Cardiac muscle cell (in vitro differentiated cells and primary cell): ENCODE measurements around the gene CCL27. TPM values are rescaled to one million over a fixed set of nuclear protein-coding genes. Genes with fewer than 3 reads are reported as not detected.
A peak's percentile ranks its signal among the peaks of the same experiment; 100 is the strongest.

ENCODE experiments used
- DNase-seq, 2 donors: peaks; one replicate each; pipeline versions ENCODE4 v3.0.0 to v3.0.0-alpha.2; 2010 to 2017; ENCODE audit warnings: low read depth in 1 of 2, low spot score in 1 of 2
- H3K27ac ChIP-seq: fragments of 200-600 bp; sonication (generic); 2 replicates; pipeline ENCODE4 v1.5.1; 2016
- H3K27me3 ChIP-seq: fragments of 200-600 bp; sonication (generic); 2 replicates; pipeline ENCODE4 v1.6.0; 2016; ENCODE audit warnings: control low read depth
- H3K36me3 ChIP-seq: fragments of 200-600 bp; sonication (generic); 2 replicates; pipeline ENCODE4 v1.5.1; 2016; ENCODE audit warnings: control low read depth
- H3K4me1 ChIP-seq: fragments of 200-600 bp; sonication (generic); 2 replicates; pipeline ENCODE4 v1.8.1; 2017; ENCODE audit warnings: low read depth, mild to moderate bottlenecking, mixed run types
- H3K4me3 ChIP-seq: fragments of 200-600 bp; sonication (generic); 2 replicates; pipeline ENCODE4 v1.5.1; 2016; ENCODE audit warnings: mild to moderate bottlenecking
- H3K9me3 ChIP-seq: fragments of 200-600 bp; sonication (generic); 2 replicates; pipeline ENCODE4 v1.5.1; 2017; ENCODE audit warnings: low read depth, mild to moderate bottlenecking, control low read depth
- polyA plus RNA-seq: library from polyadenylated mRNA; unstranded; fragments of >200 nt; fragmentation: Nextera tagmentation; extraction: Ambion mirVana; gene quantifications from 2 replicates; pipeline ENCODE4 v1.2.1, GENCODE V29; 2016
- total RNA-seq: library from RNA; depleted of rRNA; stranded (reverse); fragments of >200 nt; gene quantifications from 2 replicates; pipeline ENCODE4 v1.2.3, GENCODE V29; 2016
- TF ChIP-seq, protein P1 (sequence below): IDR thresholded peaks from 2 replicates; pipeline ENCODE4 v1.5.1; 2012; ENCODE audit warnings: low read depth, mild to moderate bottlenecking, low read length

The CCL27 gene
- total and polyA plus RNA-seq, 2 experiments from 2014 or later = 0.77 to 1.3 TPM

GRCh38 chr9:34625186-34625486, 37.3 kb downstream of the CCL27 start:
- no peak for DNase-seq
- TF ChIP-seq, protein P1, sequence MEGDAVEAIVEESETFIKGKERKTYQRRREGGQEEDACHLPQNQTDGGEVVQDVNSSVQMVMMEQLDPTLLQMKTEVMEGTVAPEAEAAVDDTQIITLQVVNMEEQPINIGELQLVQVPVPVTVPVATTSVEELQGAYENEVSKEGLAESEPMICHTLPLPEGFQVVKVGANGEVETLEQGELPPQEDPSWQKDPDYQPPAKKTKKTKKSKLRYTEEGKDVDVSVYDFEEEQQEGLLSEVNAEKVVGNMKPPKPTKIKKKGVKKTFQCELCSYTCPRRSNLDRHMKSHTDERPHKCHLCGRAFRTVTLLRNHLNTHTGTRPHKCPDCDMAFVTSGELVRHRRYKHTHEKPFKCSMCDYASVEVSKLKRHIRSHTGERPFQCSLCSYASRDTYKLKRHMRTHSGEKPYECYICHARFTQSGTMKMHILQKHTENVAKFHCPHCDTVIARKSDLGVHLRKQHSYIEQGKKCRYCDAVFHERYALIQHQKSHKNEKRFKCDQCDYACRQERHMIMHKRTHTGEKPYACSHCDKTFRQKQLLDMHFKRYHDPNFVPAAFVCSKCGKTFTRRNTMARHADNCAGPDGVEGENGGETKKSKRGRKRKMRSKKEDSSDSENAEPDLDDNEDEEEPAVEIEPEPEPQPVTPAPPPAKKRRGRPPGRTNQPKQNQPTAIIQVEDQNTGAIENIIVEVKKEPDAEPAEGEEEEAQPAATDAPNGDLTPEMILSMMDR = no peak
- peaks cover 69% of the 10 kb centered on the region for H3K27me3 ChIP-seq
- H3K27ac ChIP-seq = no peak overlapping the region
- no peaks in the 10 kb centered on the region for H3K9me3 ChIP-seq
- H3K4me3 ChIP-seq = no peak overlapping the region
- no peaks in the 10 kb centered on the region for H3K4me1 ChIP-seq
- no peaks in the 10 kb centered on the region for H3K36me3 ChIP-seq

DNA sequence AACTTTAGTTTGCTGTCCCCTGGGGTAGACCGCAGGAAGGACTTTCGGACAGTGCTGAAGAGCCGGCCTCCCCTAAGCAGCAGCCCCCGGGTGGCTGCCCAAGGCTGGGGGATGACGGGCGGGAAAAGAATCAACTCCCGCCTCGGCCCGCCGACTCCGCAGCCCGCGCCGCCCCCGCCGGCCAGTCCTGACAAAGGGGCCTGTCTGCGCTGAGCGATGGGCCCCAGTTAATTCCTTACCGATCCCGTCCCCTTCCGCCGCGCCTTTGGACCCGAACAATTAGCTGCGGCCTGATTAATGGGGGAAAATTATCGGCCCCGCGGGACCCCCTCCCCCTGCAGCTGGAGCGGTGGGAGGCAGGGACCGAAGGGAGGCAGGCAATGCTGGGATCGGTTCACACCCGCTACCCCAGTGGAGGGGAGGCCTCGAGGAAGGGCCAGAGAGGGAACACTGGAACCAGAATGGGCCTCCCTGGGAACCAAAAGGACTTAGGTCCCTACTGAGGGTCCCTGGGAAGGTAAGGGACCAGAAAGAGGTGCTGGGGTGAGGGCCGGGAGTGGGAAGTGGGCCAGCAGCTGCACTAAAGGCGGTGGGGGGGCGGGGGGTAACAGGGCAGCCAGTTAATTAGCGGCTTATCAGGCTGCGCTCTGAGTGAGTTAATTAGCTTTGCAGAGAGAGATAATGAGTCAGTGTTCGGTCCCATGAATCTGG, 37.8 kb downstream of the CCL27 start:
- Histone ChIP-seq H3K27me3 (peaks cover 64% of the 10 kb centered on the region), H3K9me3 (no peaks in the 10 kb centered on the region), H3K36me3 (no peaks in the 10 kb centered on the region), H3K4me3 (no peak overlapping the region), H3K4me1 (peaks cover 2% of the 10 kb centered on the region), H3K27ac (no peak overlapping the region)
- TF ChIP-seq, protein P1 = no peak
- no peak for DNase-seq

DNA sequence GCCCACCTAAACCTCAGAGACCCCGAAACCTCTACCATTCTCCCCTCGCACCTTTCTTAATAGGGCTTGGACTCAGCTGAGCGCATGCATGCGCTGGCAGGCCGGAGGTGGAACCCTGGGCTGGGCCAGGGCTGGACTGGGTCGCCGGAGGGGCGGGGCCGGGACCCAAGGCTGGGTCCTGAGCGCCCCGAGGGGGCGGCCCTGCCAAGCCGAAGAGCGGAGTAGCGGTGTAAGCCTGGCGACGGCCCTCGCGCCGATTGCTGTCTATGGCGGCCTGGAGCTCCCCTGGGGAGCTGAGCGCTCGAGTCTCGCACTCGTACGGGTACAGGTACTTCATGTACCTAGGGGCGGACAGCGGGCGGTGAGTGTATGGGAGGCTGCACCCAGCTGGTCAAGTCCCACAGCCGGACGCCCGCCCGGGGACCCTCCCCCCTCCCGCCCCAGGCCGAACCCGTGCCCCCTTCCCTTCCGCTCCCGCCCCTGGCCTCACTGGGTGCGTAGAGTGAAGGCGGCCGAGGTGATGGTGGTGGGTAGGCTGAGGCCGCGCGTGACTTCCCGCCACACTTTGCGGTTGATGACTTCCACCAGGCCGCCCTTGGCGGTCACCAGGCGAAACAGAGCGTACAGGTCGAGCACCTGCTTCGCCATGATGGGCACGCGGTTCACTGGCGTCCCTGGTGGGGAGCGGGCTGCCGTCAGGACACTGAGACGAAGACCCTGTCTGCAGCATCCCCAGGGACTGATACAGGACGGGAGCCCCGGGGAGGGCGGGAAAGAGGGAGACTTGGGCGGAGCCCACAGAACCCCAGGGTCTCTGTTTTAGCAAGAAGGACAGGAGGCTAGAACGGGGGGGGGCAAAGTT, 38.9 kb downstream of the CCL27 start:
- Histone ChIP-seq H3K36me3 (no peaks in the 10 kb centered on the region), H3K9me3 (no peaks in the 10 kb centered on the region), H3K27ac (no peak overlapping the region), H3K4me1 (peaks cover 3% of the 10 kb centered on the region), H3K4me3 (no peak overlapping the region), H3K27me3 (peaks cover 54% of the 10 kb centered on the region)
- TF ChIP-seq, protein P1 = no peak
- no peak for DNase-seq

- TF ChIP-seq, protein P1 = no peak
- peaks cover 22% of the 10 kb centered on the region for H3K27me3 ChIP-seq
- no peak within 1 kb of the TSS for H3K27ac ChIP-seq
Observed at GRCh38 chr9:34620061-34620994, 42.1 kb downstream of the CCL27 start, which contains the start of gene DCTN3. TSS of gene DCTN3 (minus strand) at chr9:34620495. CDS start at chr9:34620464, 31 bp downstream.

GRCh38 chr9:34615132-34615531, 47.3 kb downstream of the CCL27 start:
- Histone ChIP-seq H3K4me1 (peaks cover 12% of the 10 kb centered on the region), H3K9me3 (no peaks in the 10 kb centered on the region), H3K36me3 (peaks cover 12% of the 10 kb centered on the region), H3K27me3 (no peaks in the 10 kb centered on the region), H3K4me3 (no peak overlapping the region), H3K27ac (no peak overlapping the region)
- TF ChIP-seq, protein P1 = no peak
- no peak for DNase-seq

More at GRCh38 chr9:34620061-34620994, 42.1 kb downstream of the CCL27 start, which contains the start of gene DCTN3:
- Histone ChIP-seq H3K4me1 (peaks cover 3% of the 10 kb centered on the region), H3K4me3 (peak within 1 kb of the TSS; percentile 85), H3K9me3 (no peaks in the 10 kb centered on the region), H3K36me3 (peaks cover 12% of the 10 kb centered on the region)
- peak; percentile 97 for DNase-seq
